CD4-positive, alpha-beta T cell treated with Interleukin-12 subunit alpha and Interleukin-12 subunit beta, for 1 hour (primary cell): ENCODE measurements around the gene FARP1.

ENCODE experiments used
- DNase-seq: peaks from one replicate; pipeline ENCODE4 v3.0.0-alpha.2; 2020

Gene FARP1

GRCh38 chr13:98433654-98434053, 290.8 kb downstream of the FARP1 start:
- no peak for DNase-seq

DNA sequence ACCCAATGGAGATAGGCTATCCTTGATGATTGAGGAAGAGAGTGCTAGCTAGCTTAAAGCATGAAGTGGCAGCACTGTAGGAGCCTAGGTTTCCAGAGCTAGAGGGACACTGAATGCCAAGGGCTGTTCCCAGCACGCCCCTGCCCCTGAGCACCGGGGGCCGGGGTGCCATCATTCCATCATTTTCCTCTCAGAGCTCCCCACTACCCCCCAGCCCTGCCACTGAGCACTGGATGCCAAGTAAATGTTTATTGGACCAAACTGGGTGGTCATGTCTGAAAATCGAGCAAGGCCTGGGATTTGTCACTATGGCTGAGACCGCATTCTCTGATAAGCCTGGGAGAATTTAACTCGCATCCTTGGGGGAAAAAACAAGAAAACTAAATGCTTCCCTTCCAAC, 291.2 kb downstream of the FARP1 start:
- DNase-seq: no peak

- DNase-seq: no peak
Measured at GRCh38 chr13:98435376-98435775, 292.5 kb downstream of the FARP1 start.

GRCh38 chr13:98436233-98436910, 293.5 kb downstream of the FARP1 start:
- DNase-seq: no peak

GRCh38 chr13:98438246-98439125, 295.6 kb downstream of the FARP1 start:
- DNase-seq: no peak

DNA sequence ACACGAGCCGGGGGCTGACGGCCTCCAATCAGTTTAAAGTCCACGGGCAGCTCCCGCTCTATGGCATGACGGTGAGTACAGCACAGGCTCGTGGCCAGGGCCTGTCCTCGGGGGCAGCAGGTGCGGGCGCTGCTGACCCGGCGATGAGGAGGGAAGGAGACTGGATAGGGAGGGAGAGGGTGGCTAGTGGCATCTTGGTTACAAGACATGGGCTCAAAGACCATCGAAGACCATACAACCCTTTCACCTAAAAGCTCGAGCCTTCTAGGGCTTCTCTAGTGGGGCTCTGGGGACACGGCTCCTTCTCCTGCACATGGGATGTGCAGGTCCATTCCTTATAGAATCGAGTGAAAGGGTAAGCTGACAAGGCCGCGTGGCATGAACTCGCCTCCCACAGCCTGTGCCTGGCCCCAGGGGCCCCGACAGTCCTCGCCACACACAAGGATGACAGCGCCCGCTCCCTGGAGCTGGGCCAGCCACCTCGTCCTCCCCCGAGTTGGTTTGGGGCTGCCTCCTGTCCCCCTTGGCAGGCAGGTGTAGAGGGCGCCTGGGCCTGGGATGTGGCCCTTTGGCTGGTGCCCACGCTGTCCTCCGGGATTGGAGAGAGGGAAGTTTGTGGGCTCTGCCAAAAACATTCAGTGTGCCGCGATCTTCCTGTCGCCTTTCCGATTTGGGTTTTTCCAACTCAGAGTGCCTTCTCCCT, 296.4 kb downstream of the FARP1 start:
- DNase-seq: no peak

DNA sequence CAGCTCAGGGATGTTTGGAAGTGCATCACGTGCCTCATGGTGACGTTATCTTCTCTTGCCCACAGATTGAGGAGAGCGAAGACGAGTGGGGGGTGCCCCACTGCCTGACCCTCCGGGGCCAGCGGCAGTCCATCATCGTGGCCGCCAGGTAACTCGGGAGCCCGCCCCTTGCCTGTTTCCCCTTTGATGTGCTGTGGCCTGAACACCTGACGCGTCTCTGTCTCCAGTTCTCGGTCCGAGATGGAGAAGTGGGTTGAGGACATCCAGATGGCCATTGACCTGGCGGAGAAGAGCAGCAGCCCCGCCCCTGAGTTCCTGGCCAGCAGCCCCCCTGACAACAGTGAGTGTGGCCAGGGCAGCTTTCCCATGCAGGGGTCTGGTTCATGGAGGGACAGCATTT, 297.0 kb downstream of the FARP1 start:
- DNase-seq: no peak

DNA sequence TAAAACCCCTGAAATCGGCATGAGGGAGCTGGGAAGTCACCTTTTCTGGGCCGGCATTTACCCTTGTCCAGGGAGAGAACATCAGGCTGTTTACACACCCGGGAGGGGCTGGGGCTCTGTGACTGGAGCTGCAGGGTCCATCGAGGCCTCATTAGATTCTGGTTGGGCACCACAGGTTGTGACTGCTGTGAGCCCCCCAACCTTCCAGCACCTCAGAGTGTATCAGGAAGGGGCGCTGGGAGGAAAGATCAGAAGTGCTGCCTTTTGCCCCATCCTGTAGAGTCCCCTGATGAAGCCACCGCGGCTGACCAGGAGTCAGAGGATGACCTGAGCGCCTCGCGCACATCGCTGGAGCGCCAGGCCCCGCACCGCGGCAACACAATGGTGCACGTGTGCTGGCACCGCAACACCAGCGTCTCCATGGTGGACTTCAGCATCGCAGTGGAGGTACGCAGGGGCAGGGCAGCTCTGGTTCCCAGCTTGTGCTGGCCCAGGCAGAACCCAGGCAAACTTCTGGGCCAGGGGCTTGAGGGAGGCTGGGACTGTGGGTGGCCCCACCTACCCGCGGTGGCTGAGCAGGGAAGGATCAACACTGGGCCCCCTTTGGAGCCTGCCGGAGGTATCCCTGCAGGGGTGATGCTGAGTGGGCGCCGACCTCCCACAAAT, 297.6 kb downstream of the FARP1 start:
- no peak for DNase-seq

- no peak for DNase-seq
Measured at GRCh38 chr13:98441056-98441676, 298.3 kb downstream of the FARP1 start.

GRCh38 chr13:98442391-98443230, 299.7 kb downstream of the FARP1 start:
- no peak for DNase-seq

DNA sequence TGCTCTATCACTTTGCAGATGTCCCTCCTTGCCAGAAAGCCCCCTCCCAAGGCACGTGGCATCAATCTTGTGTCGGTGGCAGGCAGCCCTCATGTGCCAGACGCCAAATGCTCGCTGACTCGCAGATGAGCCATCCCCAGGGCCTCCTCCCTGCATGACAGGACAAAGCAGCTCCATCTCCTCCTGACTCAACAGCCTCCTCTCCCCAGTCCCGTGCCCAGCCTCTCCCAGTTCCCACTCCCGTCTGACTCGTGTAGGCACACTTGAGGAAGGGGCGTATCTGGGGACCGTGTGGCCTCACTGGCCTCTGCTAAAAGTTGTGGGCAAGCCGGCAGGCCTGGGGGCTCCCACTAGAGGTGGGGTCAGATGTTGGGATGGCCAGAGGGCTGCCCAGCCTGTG, 300.4 kb downstream of the FARP1 start:
- no peak for DNase-seq

DNA sequence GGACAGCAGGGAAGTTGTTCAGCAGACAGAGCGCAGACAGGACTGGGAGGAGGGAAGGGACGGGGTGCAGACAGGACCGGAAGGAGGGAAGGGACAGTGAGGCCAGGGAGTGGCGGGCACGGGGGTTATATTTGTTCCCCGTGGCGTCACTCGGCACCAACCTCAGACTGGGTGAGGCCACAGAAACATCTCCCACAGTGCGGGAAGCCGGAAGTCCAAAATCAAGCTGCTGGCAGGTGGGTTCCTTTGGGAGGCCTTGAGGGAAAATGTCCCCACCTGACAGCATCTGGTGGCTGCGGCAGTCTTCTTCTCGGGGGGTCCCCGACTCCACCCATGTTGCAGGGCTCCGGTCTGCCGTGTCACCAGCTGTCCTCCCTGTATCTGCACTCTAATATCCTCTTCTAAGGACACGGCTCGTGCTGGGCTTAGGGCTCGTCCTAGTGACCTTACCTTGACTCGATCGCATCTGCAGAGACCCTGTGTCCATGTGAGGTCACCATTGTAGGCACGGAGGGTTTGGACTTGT, 301.0 kb downstream of the FARP1 start:
- no peak for DNase-seq

- no peak for DNase-seq
Measured at GRCh38 chr13:98444381-98444780, 301.5 kb downstream of the FARP1 start.

GRCh38 chr13:98445340-98446233, 302.7 kb downstream of the FARP1 start:
- DNase-seq: peak; percentile 78

- DNase-seq: no peak
Measured at GRCh38 chr13:98446234-98446621, 303.3 kb downstream of the FARP1 start.

GRCh38 chr13:98447130-98447529, 304.2 kb downstream of the FARP1 start:
- DNase-seq: no peak

DNA sequence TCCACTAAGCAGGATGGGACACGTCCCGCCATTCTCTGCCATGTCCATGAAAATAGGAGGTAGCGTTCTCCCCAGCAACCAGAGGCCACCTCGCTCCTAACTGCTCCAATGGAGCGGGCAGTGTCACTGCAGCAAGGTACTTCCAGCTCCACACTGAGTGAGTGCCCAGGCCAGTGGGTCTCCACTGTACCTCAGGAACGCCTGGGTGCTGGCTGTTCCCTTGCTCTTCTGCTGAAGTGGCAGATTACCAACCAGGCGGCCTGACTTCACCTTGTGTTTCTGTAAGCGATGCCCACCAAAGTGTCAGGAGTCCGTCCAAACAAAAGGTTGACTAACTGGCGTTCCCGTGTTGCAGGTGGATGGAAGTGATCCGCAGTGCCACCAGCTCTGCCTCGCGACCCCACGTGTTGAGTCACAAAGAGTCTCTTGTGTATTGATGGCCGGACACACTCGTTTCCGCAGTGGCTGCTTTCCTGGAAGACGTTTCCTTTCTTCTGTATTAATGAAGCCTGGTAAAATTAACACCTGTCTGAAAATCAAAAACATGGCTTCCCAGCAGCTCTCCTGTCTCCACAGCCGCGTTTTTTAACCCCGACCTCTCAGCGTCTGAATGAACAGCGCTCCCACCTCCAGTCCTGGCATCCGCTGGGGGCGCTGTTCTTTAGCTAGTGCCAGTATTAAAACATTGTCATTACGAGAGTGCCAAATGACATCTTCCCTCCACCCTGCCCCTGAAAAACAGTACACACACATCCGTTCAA, 305.2 kb downstream of the FARP1 start:
- DNase-seq: peak; percentile 20

- no peak for DNase-seq
Measured at GRCh38 chr13:98448642-98448928, 305.7 kb downstream of the FARP1 start.

DNA sequence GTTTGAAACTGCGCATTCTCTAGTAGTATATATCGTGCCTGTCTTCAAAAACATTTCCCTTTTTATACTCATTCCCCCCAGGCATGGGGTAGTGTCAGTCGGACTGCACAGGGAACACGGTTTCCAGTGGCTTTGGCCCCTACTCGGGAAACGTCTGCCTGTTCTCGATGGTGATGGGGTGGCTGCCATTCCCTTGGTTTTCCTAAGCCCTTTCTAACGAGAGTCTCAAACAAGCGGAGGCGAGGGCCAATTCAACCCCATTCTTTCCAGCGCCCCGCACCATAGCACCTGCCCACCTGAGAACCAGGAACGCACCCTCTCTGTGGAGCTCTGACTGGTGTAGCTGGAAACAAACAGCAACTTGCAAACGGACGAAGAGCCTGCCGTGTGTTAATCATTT, 306.4 kb downstream of the FARP1 start:
- DNase-seq: no peak

DNA sequence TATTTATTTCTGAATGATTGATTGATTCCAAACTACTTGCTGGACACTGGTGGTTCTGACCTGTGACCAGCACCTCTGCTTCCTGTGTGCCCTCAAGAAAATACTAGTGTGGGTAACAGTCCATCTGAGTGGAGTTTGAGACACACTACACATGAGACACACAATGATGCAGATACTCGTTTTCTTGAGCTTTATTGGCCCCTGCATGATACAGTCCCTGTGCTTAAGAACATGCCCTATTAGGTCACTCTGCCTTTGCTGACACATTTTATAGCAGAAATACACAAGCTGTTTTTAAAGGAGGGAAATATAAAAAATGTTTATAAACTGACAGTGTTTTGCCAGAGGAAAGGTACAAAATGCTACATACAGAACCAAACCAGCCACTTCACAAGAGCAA, 307.1 kb downstream of the FARP1 start:
- no peak for DNase-seq
